HG02588 (cell line): ENCODE measurements around the gene GLOD5.

Source experiments
- ATAC-seq: cut with Tn5 transposase; IDR thresholded peaks from one replicate; pipeline ENCODE4 v1.9.1; 2021; ENCODE audit warnings: mild to moderate bottlenecking, moderate library complexity; ENCODE audit not compliant: unreplicated experiment

Gene GLOD5

DNA sequence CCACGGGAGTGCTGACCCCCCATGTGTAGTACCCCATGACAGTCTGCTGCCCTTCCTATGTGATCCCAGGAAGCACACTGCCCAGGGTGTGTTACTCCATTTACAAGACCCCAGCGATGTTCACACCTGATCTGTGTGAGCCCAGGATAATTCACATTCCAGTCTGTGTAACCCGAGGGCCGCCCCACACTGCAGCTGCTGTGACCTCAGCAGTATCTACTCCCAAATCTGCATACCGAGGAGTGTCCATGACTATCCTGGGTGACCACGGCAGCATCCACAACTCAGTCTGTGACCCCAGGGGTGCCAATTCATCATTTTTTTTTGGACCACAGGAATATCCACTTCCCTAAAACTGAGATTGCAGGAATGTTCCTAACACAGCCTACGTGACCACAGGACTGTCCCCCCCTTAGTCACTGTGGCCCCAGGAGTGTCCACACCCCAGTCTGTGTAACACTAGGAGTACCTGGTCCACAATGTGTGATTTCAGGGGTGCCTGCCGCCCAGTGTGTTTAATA is 7.8 kb upstream of the GLOD5 start:
- no peak for ATAC-seq

DNA sequence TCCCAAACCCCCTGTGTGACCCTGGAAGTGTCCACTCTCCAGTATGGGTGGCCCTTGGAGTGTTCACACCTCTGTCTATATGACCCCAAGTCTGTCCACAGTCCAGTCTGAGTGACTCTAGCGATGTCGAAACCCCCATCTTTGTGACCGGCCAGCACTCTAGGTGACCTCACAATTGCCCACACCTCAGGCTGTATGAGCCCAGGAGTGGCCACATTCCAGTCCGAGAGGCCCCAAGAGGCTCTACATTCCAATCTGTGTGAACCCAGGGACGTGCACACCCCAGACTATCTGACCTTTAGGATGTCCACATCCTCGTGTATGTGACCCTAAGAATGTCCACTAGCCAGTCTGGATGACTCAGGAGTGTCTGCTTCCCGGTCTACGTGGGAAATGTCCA is 7.3 kb upstream of the GLOD5 start:
- ATAC-seq: no peak

- ATAC-seq: no peak
These were observed 7.7 kb downstream of the GLOD5 start for GRCh38 chrX:48769230-48769629.

GRCh38 chrX:48770296-48770695 is 8.7 kb downstream of the GLOD5 start:
- no peak for ATAC-seq

DNA sequence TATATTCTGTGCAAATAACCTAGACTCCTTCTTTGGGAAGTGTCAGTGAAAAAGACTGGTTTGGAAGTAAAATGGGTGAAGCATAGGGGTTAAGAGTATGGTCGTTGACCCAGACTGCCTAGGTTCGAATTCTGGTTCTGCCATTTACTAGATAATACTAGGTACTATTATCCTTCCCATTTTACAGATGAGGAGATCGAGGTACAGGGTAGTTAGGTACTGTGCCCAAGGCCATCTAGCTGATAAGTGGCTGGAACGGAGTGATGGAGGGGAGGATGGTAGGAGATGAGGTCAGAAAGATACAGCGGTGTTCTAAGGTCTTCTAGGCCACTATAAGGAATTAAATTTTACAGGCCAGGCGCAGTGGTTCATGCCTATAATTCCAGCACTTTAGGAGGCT is 11.1 kb downstream of the GLOD5 start:
- no peak for ATAC-seq

DNA sequence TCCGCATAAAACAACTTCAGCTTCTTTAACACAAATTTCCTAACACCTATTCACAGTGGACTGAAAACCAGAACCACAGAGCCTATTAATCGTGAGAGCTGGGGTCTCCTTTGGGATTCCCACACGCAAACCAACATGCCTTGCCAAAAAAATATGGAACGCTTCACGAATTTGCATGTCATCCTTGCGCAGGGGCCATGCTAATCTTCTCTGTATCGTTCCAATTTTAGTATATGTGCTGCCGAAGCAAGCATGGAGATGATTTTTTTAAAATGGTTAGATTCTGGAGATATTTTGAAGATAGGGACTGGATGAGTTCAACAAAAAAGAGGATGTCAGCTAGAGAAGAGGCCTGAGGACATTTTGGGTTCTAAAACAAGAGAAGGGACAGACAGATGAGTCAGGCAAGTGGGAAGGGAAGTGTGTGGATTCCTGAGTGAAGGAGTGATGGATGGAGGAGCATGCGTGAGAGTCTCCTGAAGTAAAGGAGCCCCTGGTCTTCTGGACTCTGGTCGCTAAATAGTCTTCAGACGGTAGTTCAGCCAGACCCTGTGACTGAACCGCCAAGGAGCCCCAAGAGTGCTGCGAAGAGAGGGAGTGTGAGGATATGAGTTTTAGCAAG is 15.4 kb downstream of the GLOD5 start:
- ATAC-seq: no peak

- no peak for ATAC-seq
These were observed 17.9 kb downstream of the GLOD5 start for GRCh38 chrX:48779399-48779798.

DNA sequence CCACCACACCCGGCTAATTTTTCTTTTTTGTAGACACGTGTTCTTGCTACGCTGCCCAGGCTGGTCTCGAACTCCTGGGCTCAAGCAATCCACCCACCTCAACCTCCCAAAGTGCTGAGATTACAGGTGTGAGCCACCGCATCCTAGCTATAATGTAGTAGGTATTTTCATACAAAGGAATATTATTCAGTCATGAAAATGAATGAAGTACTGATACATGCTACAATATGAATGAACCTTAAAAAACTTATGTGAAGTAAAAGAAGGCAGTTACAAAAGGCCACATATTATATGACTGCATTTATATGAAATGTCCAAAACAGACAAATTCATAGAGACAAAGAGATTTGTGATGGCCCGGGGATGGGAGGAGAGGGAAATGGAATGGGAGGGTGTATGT is 20.2 kb downstream of the GLOD5 start:
- no peak for ATAC-seq

- ATAC-seq: no peak
These were observed 20.7 kb downstream of the GLOD5 start for GRCh38 chrX:48782216-48782615.

GRCh38 chrX:48782795-48783194 is 21.2 kb downstream of the GLOD5 start:
- no peak for ATAC-seq

GRCh38 chrX:48784726-48785125 is 23.2 kb downstream of the GLOD5 start:
- ATAC-seq: no peak

- no peak for ATAC-seq
These were observed 23.6 kb downstream of the GLOD5 start for GRCh38 chrX:48785186-48785539.

GRCh38 chrX:48785540-48786214 is 24.1 kb downstream of the GLOD5 start:
- no peak for ATAC-seq

DNA sequence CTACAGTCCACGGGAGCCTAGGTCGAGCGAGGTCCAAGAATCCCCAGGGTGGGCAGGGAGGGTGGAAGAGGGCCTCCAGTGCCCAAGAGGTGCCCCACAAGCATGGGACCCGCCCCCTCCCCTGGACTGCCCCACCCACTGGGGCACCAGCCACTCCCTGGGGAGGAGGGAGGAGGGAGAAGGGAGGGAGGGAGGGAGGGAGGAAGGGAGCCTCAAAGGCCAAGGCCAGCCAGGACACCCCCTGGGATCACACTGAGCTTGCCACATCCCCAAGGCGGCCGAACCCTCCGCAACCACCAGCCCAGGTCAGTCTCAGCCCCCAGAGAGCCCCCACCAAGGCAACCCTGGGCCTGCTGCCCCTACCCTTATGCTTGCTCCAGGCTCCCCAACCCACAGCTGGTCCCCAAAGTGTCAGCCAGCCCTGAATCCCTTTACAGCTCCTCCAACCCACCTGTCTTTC is 24.8 kb downstream of the GLOD5 start, which contains the start of gene GATA1:
TSS of gene GATA1 (plus strand) at position 250 of the 460 bp plus-strand sequence. CDS start 4,520 bp downstream, outside the sequence.
- no peak for ATAC-seq

DNA sequence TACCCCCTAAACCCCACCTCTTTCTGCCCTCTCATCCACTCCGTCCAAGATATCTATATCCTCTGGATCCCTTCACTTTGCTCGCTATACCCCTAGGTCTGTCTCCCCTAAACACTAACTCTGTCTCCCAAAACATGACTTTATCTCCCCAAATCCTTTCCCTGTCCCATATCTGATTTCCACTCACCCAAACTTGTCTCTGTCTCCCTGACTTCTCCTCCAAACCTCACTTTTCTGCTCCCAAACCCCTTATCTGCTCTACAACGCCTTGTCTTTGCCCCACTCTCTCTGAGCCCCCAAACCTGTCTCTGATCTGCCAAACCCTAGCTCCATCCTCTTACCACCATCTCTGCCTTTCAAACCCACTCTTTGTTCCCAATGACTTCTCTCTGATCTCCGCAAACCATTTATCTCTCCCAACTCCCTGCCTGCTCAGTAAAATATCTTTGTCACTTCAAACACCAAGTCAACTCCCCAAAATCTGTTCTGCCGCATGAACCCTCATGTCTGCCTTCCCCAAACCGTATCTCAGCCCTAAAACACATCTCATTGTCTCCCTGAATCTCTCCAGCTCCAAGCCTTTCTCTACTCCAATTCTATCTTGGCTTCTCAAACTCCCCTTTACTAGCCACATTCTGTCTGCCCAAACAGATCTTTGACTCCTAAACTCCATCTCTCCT is 25.4 kb downstream of the GLOD5 start:
- ATAC-seq: no peak

- ATAC-seq: no peak
These were observed 26.2 kb downstream of the GLOD5 start for GRCh38 chrX:48787505-48788443.

DNA sequence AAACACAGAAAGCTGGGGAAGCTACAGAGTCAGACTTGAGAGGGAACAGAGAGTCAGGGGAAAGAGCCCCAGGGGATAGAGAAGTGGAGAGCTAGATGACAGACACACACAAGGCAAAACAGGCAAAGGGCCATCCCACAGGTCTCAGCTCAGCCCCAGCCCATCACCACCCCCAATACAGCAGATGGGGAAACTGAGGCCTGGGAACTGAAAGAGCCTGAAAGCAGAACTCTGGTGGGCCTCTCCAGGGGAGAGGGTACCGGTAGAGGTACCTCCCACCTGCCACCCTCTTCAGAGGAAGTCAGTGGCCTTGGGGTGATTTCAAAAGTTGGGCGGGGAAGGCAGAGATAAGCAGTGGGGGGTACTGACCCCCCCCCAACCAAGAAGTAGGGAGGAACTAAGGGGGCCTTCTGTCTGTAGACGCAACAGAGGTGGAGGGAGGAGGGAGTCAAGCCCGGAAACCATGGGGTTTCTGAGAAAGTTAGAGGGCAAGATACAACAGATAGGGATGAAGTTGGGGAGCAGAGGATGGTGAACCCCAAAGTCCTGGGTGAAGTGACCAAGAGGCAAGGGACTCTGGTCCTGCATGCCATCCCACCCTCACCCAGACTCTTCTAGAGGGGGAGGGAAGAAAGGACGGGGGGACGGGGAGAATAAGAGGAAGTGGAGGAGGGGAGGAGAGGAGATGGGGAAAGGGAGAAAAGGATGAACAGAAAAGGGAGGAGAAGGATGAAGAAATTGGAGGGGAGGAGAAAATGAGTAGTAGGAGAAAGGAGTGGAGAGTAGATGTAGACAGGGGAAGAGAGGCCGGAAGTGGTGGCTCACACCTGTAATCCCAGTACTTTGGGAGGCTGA is 28.0 kb downstream of the GLOD5 start:
- no peak for ATAC-seq

- ATAC-seq: no peak
These were observed 28.9 kb downstream of the GLOD5 start for GRCh38 chrX:48790477-48790876.

DNA sequence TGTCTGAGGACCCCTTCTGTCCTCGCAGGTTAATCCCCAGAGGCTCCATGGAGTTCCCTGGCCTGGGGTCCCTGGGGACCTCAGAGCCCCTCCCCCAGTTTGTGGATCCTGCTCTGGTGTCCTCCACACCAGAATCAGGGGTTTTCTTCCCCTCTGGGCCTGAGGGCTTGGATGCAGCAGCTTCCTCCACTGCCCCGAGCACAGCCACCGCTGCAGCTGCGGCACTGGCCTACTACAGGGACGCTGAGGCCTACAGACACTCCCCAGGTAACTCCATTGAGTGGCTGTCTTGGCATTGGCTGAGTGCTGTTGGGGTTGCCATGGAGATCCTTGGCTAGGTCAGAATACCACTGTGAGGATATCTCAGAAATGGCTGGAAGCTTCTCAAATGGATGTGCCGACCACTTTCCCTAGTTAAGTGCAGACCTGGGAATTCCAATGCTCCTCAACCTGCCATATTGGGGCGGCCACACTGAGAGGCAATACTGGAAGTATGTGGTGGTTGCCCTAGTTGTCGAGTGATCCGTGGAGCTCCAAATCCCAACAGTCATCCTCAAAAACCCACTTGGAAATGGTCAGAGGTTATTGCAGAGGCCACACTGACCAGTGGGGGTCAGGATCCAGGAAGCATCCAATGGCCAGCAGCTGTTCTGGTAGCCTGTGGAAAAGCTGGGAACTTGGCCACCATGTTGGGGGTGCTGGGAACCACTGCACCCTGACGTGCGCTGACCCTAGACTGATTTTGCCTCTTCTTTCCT is 29.7 kb downstream of the GLOD5 start:
- no peak for ATAC-seq
